DOHH2 (cell line): ENCODE measurements around the gene SLC22A24.

ENCODE experiments used
- H3F3A ChIP-seq: fragments of 200-600 bp; sonication (generic), shearing (Covaris generic); 2 replicates; pipeline ENCODE4 v1.6.0; 2016; ENCODE audit warnings: antibody characterized with exemption, mild to moderate bottlenecking; ENCODE audit not compliant: control insufficient read depth, insufficient read depth
- H3K27ac ChIP-seq: fragments of 200-600 bp; sonication (generic); 2 replicates; pipeline ENCODE4 v1.5.1; 2014; ENCODE audit warnings: low read depth, mild to moderate bottlenecking, low read length, moderate library complexity
- H3K27me3 ChIP-seq: fragments of 200-600 bp; sonication (generic); 2 replicates; pipeline ENCODE4 v1.6.1; 2014; ENCODE audit warnings: mild to moderate bottlenecking, low read length, mixed read lengths; ENCODE audit not compliant: control insufficient read depth
- H3K36me3 ChIP-seq: fragments of 200-600 bp; sonication (generic); 2 replicates; pipeline ENCODE4 v1.6.1; 2014; ENCODE audit warnings: mild to moderate bottlenecking, low read length, moderate library complexity, mixed read lengths; ENCODE audit not compliant: control insufficient read depth
- H3K4me1 ChIP-seq: fragments of 200-600 bp; sonication (generic); 2 replicates; pipeline ENCODE4 v1.6.1; 2014; ENCODE audit warnings: mild to moderate bottlenecking, low read length, mixed read lengths; ENCODE audit not compliant: control insufficient read depth
- H3K4me2 ChIP-seq: fragments of 200-600 bp; sonication (generic); 2 replicates; pipeline ENCODE4 v1.6.0; 2014; ENCODE audit warnings: mild to moderate bottlenecking, low read length, moderate library complexity
- H3K4me3 ChIP-seq: fragments of 200-600 bp; sonication (generic); 2 replicates; pipeline ENCODE4 v1.5.1; 2014; ENCODE audit warnings: mild to moderate bottlenecking, low read length, mixed read lengths
- H3K79me2 ChIP-seq: fragments of 200-600 bp; sonication (generic); 2 replicates; pipeline ENCODE4 v1.6.1; 2014; ENCODE audit warnings: mild to moderate bottlenecking, low read length, mixed read lengths; ENCODE audit not compliant: control insufficient read depth
- H3K9me2 ChIP-seq: fragments of 200-600 bp; sonication (generic); replicated peaks from 2 replicates; pipeline ENCODE4 v1.6.1; 2014; ENCODE audit warnings: mild to moderate bottlenecking, low read length, mixed read lengths; ENCODE audit not compliant: control insufficient read depth
- H3K9me3 ChIP-seq: fragments of 200-600 bp; sonication (generic); 2 replicates; pipeline ENCODE4 v1.6.1; 2014; ENCODE audit warnings: antibody characterized with exemption, low read length, mixed read lengths; ENCODE audit not compliant: control insufficient read depth, insufficient read depth
- H4K20me1 ChIP-seq: fragments of 200-600 bp; sonication (generic); 2 replicates; pipeline ENCODE4 v1.6.0; 2014; ENCODE audit warnings: low read depth, mild to moderate bottlenecking, antibody characterized with exemption, low read length, moderate library complexity; ENCODE audit not compliant: control insufficient read depth, insufficient read depth
- EZH2phosphoT487 ChIP-seq: fragments of 200-600 bp; sonication (generic); IDR thresholded peaks from 2 replicates; pipeline ENCODE4 v1.6.1; 2017; ENCODE audit warnings: borderline replicate concordance, mild to moderate bottlenecking, antibody characterized with exemption, low read length, moderate library complexity, mixed read lengths
- TF ChIP-seq, protein P1 (sequence below): fragments of 200-600 bp; sonication (generic); IDR thresholded peaks from one replicate; pipeline ENCODE4 v1.5.1; 2014; ENCODE audit warnings: antibody characterized with exemption, mild to moderate bottlenecking, low read depth, low read length; ENCODE audit not compliant: poor library complexity, severe bottlenecking

Gene SLC22A24

GRCh38 chr11:63146581-63146980 is 2.6 kb upstream of the SLC22A24 start:
- Histone ChIP-seq H3F3A (no peaks in the 10 kb centered on the region), H3K9me2 (no peaks in the 10 kb centered on the region), H3K27ac (no peak overlapping the region), H3K79me2 (no peaks in the 10 kb centered on the region), H3K4me2 (no peak overlapping the region), H3K4me1 (no peaks in the 10 kb centered on the region), H3K36me3 (no peaks in the 10 kb centered on the region), H3K9me3 (no peaks in the 10 kb centered on the region), H3K4me3 (no peak overlapping the region), H4K20me1 (no peaks in the 10 kb centered on the region), H3K27me3 (peaks cover 16% of the 10 kb centered on the region)
- no peak for TF ChIP-seq EZH2phosphoT487
- TF ChIP-seq, protein P1, sequence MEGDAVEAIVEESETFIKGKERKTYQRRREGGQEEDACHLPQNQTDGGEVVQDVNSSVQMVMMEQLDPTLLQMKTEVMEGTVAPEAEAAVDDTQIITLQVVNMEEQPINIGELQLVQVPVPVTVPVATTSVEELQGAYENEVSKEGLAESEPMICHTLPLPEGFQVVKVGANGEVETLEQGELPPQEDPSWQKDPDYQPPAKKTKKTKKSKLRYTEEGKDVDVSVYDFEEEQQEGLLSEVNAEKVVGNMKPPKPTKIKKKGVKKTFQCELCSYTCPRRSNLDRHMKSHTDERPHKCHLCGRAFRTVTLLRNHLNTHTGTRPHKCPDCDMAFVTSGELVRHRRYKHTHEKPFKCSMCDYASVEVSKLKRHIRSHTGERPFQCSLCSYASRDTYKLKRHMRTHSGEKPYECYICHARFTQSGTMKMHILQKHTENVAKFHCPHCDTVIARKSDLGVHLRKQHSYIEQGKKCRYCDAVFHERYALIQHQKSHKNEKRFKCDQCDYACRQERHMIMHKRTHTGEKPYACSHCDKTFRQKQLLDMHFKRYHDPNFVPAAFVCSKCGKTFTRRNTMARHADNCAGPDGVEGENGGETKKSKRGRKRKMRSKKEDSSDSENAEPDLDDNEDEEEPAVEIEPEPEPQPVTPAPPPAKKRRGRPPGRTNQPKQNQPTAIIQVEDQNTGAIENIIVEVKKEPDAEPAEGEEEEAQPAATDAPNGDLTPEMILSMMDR: no peak

DNA sequence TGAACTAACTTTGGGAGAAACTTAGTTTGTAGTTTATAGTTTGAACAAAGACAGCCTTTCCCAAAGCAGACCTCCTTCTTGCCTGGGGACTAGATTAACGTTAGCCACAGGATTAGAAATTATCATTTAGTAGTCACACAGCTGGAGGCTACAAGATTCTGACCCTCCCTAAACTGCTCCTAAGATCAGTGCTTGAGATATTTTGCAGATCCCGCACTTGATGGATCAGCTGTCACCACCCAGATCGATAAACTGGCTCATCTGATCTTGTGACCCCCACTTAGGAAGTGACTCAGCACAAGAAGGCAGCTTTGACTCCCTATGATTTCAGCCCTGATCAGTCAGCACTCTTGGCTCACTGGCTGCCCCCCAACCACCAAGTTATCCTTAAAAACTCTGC is 1.6 kb downstream of the SLC22A24 start:
- H4K20me1 ChIP-seq: no peaks in the 10 kb centered on the region
- TF ChIP-seq EZH2phosphoT487: no peak
- TF ChIP-seq, protein P1: no peak

DNA sequence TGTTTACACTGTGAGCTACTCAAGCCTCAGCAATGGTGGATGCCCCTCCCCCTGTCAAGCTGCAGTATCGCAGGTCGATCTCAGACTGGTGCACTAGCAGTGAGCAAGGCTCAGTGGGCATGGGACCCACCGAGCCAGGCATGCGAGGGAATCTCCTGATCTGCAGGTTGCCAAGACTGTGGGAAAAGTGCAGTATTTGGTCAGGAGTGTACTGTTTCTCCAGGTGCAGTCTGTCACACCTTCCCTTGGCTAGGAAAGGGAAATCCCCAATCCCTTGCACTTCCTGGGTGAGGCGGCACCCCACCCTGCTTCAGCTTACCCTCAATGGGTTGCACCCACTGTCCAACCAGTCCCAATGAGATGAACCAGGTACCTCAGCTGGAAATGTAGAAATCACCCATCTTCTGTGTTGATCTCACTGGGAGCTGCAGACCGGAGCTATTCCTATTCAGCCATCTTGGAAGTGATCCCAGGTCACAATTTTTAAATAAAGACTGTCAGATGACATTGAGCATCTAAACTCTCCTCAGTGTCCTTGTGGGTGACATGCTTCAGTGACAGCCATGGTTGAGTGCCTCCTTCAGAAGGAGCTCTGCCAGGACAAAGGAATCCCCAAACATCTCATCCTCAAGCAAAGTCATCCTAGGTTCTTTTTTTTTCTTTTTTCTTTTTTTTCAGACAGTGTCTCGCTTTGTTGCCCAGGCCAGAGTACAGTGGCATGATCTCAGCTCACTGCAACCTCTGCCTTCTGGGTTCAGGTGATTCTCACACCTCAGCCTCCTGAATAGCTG is 10.8 kb downstream of the SLC22A24 start:
- Histone ChIP-seq H4K20me1 (no peaks in the 10 kb centered on the region), H3K27me3 (no peaks in the 10 kb centered on the region), H3K79me2 (no peaks in the 10 kb centered on the region), H3K36me3 (no peaks in the 10 kb centered on the region), H3K9me3 (no peaks in the 10 kb centered on the region), H3K4me2 (no peak overlapping the region), H3K4me3 (no peak overlapping the region), H3K4me1 (no peaks in the 10 kb centered on the region), H3K9me2 (no peaks in the 10 kb centered on the region), H3K27ac (no peak overlapping the region), H3F3A (no peaks in the 10 kb centered on the region)
- TF ChIP-seq, protein P1: no peak
- TF ChIP-seq EZH2phosphoT487: no peak

More for the DNA sequence above, 1.6 kb downstream of the SLC22A24 start:
- no peaks in the 10 kb centered on the region for H3K9me3 ChIP-seq
- no peak overlapping the region for H3K27ac ChIP-seq
- H3K4me1 ChIP-seq: no peaks in the 10 kb centered on the region
- no peaks in the 10 kb centered on the region for H3F3A ChIP-seq
- H3K79me2 ChIP-seq: no peaks in the 10 kb centered on the region
- H3K4me2 ChIP-seq: no peak overlapping the region
- no peaks in the 10 kb centered on the region for H3K36me3 ChIP-seq
- H3K4me3 ChIP-seq: no peak overlapping the region
- H3K9me2 ChIP-seq: no peaks in the 10 kb centered on the region
- peaks cover 14% of the 10 kb centered on the region for H3K27me3 ChIP-seq
